GM23338 (cell line): Measurements from ENCODE around the gene ATXN2.

ENCODE experiments used
- CREB1 ChIP-seq: fragments of 250-450 bp; sonication (Bioruptor Pico); IDR thresholded peaks from 2 replicates; pipeline ENCODE4 v1.5.0; 2020; ENCODE audit warnings: low read depth, mild to moderate bottlenecking, moderate library complexity
- EZH2 ChIP-seq: fragments of 200-600 bp; sonication (generic); IDR thresholded peaks from one replicate; pipeline ENCODE4 v1.8.0; 2017; ENCODE audit warnings: antibody characterized with exemption, mild to moderate bottlenecking, low read depth; ENCODE audit not compliant: unreplicated experiment
- EZH2phosphoT487 ChIP-seq: fragments of 200-600 bp; sonication (generic); IDR thresholded peaks from one replicate; pipeline ENCODE4 v1.8.1; 2018; ENCODE audit warnings: antibody characterized with exemption; ENCODE audit not compliant: unreplicated experiment
- JUNB ChIP-seq: IDR thresholded peaks from one replicate; pipeline ENCODE4 v1.6.1; 2016; ENCODE audit warnings: antibody characterized with exemption; ENCODE audit not compliant: unreplicated experiment
- POLR2AphosphoS5 ChIP-seq: IDR thresholded peaks from 2 replicates; pipeline ENCODE4 v1.6.1; 2016; ENCODE audit warnings: antibody characterized with exemption, low read depth
- TF ChIP-seq, protein P1 (sequence below), 2 experiments: fragments of 200-600 bp in 1 of 2; sonication (generic) in 1 of 2; conservative IDR thresholded peaks; 2 replicates each; pipeline versions ENCODE4 v1.5.1 to v1.6.1; 2016 to 2017; ENCODE audit warnings: antibody characterized with exemption in 2 of 2, low read depth in 2 of 2, mild to moderate bottlenecking in 2 of 2, moderate library complexity in 1 of 2
- TF ChIP-seq, protein P2 (sequence below): IDR thresholded peaks from one replicate; pipeline ENCODE4 v1.6.1; 2018; ENCODE audit warnings: antibody characterized with exemption; ENCODE audit not compliant: unreplicated experiment
- TF ChIP-seq, protein P3 (sequence below): fragments of 250-450 bp; sonication (Bioruptor Pico); IDR thresholded peaks from 2 replicates; pipeline ENCODE4 v1.5.0; 2020; ENCODE audit warnings: mild to moderate bottlenecking, moderate library complexity

DNA sequence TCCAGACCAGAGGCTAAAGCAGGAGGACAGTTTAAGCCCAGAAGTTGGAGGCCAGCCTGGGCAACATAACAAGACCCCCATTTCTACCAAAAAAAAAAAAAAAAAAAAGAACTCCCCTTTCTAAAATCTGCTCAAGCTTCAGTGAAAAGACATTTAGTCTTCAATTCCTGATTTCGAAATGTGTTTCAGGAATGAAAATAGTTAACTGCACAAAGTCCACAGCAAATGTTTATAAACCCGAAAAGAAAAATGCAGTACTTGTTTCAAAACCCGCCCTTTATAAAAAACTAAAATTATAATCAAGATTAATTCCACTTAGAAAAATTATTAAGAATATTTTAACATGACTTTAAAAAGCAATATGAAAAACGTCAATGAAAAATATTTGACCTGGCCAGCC, 12.1 kb downstream of the ATXN2 start:
- TF ChIP-seq, protein P1, sequence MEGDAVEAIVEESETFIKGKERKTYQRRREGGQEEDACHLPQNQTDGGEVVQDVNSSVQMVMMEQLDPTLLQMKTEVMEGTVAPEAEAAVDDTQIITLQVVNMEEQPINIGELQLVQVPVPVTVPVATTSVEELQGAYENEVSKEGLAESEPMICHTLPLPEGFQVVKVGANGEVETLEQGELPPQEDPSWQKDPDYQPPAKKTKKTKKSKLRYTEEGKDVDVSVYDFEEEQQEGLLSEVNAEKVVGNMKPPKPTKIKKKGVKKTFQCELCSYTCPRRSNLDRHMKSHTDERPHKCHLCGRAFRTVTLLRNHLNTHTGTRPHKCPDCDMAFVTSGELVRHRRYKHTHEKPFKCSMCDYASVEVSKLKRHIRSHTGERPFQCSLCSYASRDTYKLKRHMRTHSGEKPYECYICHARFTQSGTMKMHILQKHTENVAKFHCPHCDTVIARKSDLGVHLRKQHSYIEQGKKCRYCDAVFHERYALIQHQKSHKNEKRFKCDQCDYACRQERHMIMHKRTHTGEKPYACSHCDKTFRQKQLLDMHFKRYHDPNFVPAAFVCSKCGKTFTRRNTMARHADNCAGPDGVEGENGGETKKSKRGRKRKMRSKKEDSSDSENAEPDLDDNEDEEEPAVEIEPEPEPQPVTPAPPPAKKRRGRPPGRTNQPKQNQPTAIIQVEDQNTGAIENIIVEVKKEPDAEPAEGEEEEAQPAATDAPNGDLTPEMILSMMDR (conservative IDR thresholded peaks at IDR 0.05; ENCODE audit: low read depth in 2 of 2): no peak
- TF ChIP-seq POLR2AphosphoS5 (no peak), EZH2phosphoT487 (no peak), EZH2 (no peak), CREB1 (no peak), JUNB (no peak)
- TF ChIP-seq, protein P2, sequence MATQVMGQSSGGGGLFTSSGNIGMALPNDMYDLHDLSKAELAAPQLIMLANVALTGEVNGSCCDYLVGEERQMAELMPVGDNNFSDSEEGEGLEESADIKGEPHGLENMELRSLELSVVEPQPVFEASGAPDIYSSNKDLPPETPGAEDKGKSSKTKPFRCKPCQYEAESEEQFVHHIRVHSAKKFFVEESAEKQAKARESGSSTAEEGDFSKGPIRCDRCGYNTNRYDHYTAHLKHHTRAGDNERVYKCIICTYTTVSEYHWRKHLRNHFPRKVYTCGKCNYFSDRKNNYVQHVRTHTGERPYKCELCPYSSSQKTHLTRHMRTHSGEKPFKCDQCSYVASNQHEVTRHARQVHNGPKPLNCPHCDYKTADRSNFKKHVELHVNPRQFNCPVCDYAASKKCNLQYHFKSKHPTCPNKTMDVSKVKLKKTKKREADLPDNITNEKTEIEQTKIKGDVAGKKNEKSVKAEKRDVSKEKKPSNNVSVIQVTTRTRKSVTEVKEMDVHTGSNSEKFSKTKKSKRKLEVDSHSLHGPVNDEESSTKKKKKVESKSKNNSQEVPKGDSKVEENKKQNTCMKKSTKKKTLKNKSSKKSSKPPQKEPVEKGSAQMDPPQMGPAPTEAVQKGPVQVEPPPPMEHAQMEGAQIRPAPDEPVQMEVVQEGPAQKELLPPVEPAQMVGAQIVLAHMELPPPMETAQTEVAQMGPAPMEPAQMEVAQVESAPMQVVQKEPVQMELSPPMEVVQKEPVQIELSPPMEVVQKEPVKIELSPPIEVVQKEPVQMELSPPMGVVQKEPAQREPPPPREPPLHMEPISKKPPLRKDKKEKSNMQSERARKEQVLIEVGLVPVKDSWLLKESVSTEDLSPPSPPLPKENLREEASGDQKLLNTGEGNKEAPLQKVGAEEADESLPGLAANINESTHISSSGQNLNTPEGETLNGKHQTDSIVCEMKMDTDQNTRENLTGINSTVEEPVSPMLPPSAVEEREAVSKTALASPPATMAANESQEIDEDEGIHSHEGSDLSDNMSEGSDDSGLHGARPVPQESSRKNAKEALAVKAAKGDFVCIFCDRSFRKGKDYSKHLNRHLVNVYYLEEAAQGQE: no peak
- TF ChIP-seq, protein P3, sequence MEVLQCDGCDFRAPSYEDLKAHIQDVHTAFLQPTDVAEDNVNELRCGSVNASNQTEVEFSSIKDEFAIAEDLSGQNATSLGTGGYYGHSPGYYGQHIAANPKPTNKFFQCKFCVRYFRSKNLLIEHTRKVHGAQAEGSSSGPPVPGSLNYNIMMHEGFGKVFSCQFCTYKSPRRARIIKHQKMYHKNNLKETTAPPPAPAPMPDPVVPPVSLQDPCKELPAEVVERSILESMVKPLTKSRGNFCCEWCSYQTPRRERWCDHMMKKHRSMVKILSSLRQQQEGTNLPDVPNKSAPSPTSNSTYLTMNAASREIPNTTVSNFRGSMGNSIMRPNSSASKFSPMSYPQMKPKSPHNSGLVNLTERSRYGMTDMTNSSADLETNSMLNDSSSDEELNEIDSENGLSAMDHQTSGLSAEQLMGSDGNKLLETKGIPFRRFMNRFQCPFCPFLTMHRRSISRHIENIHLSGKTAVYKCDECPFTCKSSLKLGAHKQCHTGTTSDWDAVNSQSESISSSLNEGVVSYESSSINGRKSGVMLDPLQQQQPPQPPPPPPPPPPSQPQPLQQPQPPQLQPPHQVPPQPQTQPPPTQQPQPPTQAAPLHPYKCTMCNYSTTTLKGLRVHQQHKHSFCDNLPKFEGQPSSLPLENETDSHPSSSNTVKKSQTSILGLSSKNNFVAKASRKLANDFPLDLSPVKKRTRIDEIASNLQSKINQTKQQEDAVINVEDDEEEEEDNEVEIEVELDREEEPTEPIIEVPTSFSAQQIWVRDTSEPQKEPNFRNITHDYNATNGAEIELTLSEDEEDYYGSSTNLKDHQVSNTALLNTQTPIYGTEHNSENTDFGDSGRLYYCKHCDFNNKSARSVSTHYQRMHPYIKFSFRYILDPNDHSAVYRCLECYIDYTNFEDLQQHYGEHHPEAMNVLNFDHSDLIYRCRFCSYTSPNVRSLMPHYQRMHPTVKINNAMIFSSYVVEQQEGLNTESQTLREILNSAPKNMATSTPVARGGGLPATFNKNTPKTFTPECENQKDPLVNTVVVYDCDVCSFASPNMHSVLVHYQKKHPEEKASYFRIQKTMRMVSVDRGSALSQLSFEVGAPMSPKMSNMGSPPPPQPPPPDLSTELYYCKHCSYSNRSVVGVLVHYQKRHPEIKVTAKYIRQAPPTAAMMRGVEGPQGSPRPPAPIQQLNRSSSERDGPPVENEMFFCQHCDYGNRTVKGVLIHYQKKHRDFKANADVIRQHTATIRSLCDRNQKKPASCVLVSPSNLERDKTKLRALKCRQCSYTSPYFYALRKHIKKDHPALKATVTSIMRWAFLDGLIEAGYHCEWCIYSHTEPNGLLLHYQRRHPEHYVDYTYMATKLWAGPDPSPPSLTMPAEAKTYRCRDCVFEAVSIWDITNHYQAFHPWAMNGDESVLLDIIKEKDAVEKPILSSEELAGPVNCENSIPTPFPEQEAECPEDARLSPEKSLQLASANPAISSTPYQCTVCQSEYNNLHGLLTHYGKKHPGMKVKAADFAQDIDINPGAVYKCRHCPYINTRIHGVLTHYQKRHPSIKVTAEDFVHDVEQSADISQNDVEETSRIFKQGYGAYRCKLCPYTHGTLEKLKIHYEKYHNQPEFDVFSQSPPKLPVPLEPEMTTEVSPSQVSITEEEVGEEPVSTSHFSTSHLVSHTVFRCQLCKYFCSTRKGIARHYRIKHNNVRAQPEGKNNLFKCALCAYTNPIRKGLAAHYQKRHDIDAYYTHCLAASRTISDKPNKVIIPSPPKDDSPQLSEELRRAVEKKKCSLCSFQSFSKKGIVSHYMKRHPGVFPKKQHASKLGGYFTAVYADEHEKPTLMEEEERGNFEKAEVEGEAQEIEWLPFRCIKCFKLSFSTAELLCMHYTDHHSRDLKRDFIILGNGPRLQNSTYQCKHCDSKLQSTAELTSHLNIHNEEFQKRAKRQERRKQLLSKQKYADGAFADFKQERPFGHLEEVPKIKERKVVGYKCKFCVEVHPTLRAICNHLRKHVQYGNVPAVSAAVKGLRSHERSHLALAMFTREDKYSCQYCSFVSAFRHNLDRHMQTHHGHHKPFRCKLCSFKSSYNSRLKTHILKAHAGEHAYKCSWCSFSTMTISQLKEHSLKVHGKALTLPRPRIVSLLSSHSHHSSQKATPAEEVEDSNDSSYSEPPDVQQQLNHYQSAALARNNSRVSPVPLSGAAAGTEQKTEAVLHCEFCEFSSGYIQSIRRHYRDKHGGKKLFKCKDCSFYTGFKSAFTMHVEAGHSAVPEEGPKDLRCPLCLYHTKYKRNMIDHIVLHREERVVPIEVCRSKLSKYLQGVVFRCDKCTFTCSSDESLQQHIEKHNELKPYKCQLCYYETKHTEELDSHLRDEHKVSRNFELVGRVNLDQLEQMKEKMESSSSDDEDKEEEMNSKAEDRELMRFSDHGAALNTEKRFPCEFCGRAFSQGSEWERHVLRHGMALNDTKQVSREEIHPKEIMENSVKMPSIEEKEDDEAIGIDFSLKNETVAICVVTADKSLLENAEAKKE: no peak
